Activated naive CD4-positive, alpha-beta T cell treated with anti-CD3 and anti-CD28 coated beads, Interleukin-2, amount 50 U/mL, for 72 hours (primary cell): ENCODE results near the gene DUS3L. TPM values are rescaled to one million over a fixed set of nuclear protein-coding genes. Genes with fewer than 3 reads are reported as not detected.
A peak's percentile ranks its signal among the peaks of the same experiment; 100 is the strongest.

Experiments
- ATAC-seq, 2 donors: fragments of 150-1000 bp; cut with Tn5 transposase; 2 replicates each; pipeline ENCODE4 v1.10.0; 2021; ENCODE audit warnings: mild to moderate bottlenecking in 2 of 2, moderate library complexity in 2 of 2
- DNase-seq, 2 donors: peaks; one replicate each; pipeline ENCODE4 v3.0.0; 2021 to 2022; ENCODE audit warnings: low spot score in 2 of 2
- H3K27ac Mint-ChIP-seq, 2 donors: one replicate each; pipeline ENCODE4 v1.8.0; 2022; ENCODE audit warnings: mild to moderate bottlenecking in 2 of 2, mixed read lengths in 2 of 2
- H3K36me3 Mint-ChIP-seq, 2 donors: one replicate each; pipeline ENCODE4 v1.8.0; 2022; ENCODE audit warnings: mixed read lengths in 2 of 2
- H3K9me3 Mint-ChIP-seq, 2 donors: one replicate each; pipeline ENCODE4 v1.8.0; 2022; ENCODE audit warnings: mixed read lengths in 2 of 2
- total RNA-seq, 2 donors: library from RNA; stranded (reverse); gene quantifications; one replicate each; pipeline ENCODE4 v1.2.3, GENCODE V29; 2022

Gene DUS3L
- total RNA-seq, 2 donors from 2014 or later, result 47.2 to 56.3 TPM

DNA sequence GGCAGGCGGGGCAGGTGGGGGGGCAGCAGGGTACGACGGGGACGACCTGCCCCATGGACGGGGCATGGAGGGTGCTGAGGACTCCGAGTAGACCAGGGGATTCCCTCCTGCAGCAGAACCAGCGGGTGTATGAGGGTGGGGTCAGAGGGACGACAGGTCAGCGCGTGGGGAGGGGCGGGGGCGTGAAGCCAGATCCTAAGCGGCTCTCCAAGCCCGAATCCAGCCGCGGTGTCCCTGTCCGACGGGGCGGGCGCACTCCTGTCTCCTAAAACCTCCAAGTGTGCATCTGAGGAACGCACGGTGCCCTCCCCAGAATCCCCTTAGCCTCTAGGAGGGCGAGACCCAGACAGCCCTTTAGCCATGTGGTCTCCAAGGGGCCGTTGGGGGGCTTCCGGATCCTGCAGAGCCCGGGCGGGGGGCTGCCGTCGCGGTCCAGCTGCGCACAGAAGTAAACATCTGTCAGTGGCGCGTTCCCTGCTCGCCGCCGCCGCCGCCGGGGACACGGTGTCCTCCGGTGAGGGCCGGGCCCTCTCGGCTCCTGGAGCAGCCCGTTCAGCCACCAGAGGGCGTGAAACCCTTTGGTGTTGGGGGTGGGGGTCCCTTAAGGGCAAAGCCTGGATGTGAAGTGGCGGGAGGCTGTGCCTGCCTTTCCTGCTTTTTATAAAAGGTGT is 14.6 kb upstream of the DUS3L start:
- Mint-ChIP-seq H3K27ac (no peak overlapping the region), H3K9me3 (no peaks in the 10 kb centered on the region), H3K36me3 (no peaks in the 10 kb centered on the region)
- DNase-seq (peak in 1 of 2 donors; percentile 80), ATAC-seq (peak in 1 of 2 donors; percentile 30)

DNA sequence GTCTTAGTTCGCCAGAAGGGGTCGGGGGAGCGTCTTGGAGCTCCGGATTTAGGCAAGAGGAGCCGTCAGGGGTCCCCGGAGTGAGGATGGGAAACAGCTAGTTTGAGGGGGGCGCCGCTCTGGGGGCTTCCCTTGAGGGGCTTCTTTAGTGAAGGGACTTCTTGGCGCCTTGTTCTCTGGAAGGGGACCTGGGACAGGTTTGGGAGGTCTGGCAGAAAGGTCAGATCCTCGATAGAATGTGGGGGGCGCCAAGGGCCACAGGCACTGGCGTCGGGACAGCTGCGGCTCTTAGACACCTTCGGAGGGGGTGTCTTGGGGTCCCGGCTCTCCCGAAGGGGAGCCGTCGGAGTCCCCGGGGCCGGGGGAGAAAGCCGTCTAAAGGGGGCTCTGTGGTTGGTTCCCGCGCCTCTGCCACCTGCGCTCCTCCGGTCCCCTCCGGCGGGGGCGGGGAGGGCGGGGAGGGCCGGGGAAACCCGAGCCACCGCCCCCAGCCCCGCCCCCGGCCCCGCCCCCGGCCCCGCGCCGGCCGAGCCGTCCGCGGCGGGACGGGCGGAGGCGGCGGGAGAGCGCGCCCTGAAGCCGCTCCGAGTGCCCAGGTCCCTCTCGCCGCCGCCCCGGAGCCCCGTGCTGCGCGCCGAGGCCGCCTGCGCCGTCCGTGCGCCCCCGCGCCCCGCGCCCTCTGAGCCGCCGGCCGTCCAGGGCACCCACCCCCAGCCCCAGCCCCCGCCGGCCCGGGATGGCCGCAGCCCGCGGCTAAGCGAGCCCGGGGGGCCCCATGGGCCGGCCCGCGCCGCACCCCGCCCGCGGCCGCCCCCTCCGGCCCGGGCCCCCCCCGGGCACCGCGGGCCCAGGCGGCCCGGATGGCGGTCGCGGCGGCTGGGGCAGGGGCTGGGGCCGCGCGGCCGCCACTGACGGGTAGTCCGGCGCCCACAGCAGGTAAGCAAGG is 13.8 kb upstream of the DUS3L start, which contains the start of gene NRTN:
NRTN (plus strand) TSS at position 552 of the 946 bp plus-strand sequence. CDS start 19,099 bp downstream, outside the sequence.
- DNase-seq, result peak in 1 of 2 donors; percentile 47
- Mint-ChIP-seq H3K9me3 (no peaks in the 10 kb centered on the region), H3K27ac (peak within 1 kb of the TSS; percentile 40 to 74), H3K36me3 (no peaks in the 10 kb centered on the region)
- ATAC-seq, result peak; percentile 24 to 43

DNA sequence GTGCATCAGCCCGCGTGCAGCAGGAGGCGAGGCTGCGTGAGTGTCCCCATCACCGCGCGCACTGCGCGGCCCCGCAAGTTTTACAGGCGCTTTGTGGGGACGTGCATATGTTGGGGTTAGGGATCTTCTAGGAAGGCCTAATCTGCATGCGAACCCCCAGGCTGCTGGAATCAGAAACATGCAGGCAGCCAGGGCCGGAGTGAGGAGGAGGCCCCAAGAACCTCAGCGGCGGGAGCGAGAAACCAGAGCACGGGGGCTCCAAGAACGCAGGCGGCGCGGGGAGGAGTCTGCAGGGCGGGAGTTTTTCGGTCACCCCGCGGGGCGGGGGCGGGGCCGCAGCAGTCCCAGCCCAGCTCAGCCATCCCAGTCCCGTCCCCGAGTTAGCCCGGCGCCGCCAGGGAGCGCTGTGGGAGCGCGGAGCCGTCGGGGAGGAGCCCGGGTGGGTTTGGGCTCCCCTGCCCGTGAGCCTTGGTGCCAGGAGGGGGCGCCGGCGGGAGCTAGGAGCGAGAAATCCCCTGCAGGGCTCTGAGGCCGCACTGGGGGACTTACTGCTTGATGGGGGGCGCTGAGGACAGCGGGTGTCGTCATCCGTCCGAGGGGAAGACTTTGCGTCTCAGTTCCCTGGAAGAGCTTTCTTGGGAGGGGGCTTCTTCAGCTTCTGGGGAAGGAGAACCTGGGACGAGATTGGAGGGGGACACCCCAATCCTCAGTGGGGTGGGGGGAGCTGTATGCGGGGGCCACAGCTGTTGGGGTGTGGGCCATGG is 13.0 kb upstream of the DUS3L start:
- ATAC-seq (peak; percentile 93 to 94), DNase-seq (peak; percentile 94 to 100)
- no peaks in the 10 kb centered on the region for H3K9me3 Mint-ChIP-seq
- H3K27ac Mint-ChIP-seq, result peak overlapping the region; percentile 40 to 74
- no peaks in the 10 kb centered on the region for H3K36me3 Mint-ChIP-seq

GRCh38 chr19:5803441-5803751 is 12.4 kb upstream of the DUS3L start:
- DNase-seq (no peak), ATAC-seq (peak in 1 of 2 donors; percentile 10)
- H3K9me3 Mint-ChIP-seq, result no peaks in the 10 kb centered on the region
- no peaks in the 10 kb centered on the region for H3K36me3 Mint-ChIP-seq
- no peak overlapping the region for H3K27ac Mint-ChIP-seq

DNA sequence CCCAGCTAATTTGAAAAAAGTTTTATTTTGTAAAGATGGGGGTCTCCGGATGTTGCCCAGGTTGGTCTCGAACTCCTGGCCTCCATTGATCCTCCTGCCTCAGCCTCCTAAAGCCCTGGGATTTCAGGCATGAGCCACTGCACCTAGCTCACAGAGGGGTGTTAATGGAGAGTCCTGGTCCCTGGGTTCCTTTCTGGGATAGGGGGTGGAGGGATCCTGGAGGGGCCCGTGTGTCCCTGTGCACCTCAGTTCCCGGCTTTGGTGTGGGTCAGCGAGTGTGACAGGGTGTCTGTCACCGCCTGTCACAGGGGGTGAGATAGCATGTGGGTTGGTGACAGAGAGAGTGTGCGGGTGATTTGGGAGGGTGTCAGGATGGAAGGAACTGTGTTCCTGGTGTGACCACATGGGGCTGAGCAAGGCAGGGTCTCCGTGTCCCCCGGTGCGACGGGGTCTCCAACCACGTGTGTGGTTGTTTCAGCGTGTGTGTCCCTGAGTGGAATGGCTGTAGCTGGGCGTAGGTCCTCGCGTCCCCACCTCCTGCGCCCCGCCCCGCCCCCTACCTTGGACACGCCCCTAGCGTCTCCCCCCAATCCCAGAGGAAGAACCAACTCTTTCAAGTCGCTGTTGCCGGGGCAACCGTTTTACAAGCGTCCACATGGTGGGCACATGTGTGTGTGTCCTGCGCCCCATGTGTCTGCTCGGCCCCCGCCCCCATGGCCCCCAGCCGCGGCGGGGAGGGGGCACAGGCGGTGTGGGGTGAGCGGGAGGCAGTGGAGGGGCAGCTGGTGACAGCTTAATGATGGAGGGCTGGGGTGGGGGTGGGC is 11.0 kb upstream of the DUS3L start:
- no peaks in the 10 kb centered on the region for H3K36me3 Mint-ChIP-seq
- H3K27ac Mint-ChIP-seq, result no peak overlapping the region
- no peaks in the 10 kb centered on the region for H3K9me3 Mint-ChIP-seq
- ATAC-seq (no peak), DNase-seq (no peak)

DNA sequence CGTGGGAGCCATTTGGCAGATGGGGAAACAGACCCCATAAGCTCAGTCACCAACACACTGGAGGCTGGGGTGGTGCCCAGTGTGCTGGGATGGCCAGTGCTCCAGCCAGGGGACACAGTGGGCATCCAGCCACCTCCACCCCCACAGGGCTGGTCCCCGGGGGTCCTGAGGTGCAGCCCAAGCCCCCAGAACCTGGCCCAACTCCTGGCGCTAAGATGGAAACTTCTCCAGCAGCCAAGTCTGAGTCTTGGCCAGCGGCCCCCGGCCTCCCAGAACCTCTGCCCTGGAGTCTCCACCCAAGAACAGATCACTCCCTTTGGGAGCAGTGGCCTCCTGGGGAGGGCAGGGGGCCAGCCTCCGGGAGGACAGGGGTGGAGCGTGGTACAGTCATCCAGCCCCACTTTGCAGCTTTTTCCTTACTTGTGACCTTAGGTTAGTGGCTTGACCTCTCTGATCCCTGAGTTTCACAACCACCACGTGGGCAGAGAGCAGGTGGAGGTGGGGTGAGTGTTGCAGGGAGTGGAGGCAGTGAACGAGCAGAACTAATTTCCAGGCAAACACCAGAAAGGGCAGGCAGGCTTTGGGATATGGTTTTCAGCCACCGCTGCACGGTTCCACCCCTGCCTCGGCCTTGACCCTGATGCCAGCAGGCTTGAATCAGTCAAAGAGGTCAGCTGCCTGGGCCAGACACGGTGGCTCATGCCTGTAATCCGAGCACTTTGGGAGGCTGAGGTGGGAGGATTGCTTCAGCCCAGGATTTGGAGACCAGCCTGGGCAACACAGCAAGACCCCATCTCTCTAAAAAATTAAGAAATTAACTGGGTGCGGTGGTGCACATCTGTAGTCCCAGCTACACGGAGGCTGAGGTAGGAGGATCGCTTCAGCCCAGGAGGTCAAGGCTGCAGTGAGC is 9.7 kb upstream of the DUS3L start:
- DNase-seq (no peak), ATAC-seq (no peak)
- H3K9me3 Mint-ChIP-seq, result no peaks in the 10 kb centered on the region
- no peaks in the 10 kb centered on the region for H3K36me3 Mint-ChIP-seq
- no peak overlapping the region for H3K27ac Mint-ChIP-seq

DNA sequence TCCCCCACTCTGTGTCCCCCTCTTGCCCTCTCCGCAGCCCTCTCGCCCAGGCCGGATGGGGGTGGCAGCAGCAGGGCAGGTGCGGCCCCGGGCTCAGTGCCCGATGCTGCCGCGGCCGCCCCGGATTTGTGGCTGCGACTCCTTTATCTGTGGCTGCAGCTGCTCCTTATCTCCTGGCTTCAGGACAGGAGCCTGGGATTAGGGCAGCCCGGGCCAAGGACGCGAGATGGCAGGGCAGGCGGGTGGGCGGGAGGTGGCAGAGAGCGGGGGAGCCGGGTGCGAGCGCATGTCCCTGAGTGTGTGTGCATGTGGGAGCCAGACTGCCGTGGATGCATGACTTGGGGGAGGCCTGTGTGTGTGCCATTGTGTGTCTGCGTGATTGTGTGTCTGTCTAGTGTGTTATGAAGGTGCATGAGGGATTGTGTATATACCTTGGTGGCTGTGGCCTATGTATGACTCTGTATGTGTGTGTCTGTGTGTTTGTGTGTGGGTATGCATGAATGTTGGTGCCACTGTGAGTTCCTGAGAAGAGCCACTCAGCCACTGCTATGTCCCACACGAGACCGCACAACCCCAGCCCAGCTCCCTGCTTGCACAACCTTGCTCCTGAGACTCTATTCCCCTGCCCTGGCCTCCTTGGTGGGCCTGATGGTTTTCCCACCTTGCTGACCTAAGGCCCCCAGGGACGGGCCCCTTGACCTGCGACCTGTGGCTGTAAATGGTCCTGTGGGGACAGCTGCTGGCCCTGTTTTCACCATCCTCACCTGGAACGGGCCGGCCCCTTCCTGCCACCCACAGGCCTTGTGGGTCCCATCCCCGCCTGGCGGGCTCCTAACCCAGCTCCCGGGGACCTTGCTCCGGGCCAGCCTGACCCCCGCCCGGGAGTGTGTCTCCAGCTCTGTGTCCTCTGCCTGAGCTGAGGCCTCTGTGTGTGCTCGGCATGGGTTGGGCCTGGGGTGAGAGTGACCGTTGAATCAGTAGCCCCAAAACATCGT is 8.6 kb upstream of the DUS3L start:
- H3K27ac Mint-ChIP-seq, result no peak overlapping the region
- H3K9me3 Mint-ChIP-seq, result no peaks in the 10 kb centered on the region
- H3K36me3 Mint-ChIP-seq, result no peaks in the 10 kb centered on the region
- ATAC-seq (no peak), DNase-seq (no peak)

DNA sequence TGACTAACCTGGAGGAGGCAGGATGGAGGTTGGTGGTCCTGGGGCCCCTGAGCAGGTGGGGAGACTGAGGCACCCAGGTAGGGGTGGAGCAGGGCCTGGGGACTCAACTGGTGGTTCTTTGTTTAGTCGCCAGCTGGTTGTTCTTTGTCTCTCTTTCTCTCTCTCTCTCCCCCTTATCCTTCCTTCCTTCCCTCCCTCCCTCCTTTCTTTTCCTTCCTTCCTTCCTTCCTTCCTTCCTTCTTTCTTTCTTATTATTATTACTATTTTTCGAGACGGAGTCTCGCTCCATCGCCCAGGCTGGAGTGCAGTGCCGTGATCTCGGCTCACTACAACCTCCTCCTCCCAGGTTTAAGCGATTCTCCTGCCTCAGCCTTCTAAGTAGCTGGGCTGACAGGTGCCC is 7.3 kb upstream of the DUS3L start:
- no peak for DNase-seq
- H3K36me3 Mint-ChIP-seq, result no peaks in the 10 kb centered on the region
- no peak overlapping the region for H3K27ac Mint-ChIP-seq
- no peaks in the 10 kb centered on the region for H3K9me3 Mint-ChIP-seq
- no peak for ATAC-seq

DNA sequence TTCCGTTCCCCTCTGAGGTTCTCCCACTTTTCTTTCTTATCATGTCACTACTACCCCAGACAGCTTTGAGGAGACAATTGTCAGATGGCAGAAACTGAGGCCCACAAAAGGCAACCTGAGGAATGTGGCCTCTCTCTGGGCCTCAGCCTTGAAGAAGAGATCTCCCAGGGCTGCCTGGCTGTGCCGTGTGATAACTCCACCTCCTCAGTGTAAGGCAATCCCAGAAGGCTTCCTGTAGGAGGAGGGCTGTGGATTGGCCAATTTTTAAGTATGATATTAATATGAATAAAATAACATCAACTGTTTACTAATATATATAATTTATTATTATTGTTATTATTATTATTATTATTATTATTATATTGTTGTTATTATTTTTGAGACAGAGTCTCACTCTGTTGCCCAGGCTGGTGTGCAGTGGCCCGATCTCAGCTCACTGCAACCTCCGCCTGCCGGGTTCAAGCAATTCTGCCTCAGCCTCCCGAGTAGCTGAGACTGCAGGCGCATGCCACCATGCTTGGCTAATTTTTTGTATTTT is 4.5 kb upstream of the DUS3L start:
- ATAC-seq, result no peak
- Mint-ChIP-seq H3K27ac (no peak overlapping the region), H3K36me3 (peaks cover 8% of the 10 kb centered on the region in 2 donors), H3K9me3 (no peaks in the 10 kb centered on the region)
- DNase-seq, result no peak

DNA sequence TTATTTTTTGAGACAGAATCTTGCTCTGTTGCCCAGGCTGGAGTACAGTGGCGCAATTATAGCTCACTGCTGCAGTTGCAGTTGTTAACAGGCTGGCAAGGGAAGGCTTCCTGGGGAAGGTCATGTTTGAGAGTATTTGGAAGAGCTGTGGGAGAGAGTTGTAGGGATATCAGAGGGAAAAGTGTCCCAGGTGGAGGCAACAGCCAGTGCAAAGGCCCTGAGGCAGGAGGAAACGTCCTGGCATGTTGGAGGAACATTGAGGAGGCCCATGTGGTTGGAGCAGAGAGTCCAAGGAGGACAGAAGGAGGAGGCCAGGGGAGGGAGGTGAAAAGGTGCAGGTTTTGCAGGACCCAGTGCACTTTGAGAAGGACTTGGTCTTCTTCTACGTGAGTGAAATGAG is 2.2 kb upstream of the DUS3L start:
- DNase-seq, result no peak
- no peak for ATAC-seq
- H3K36me3 Mint-ChIP-seq, result peaks cover 14 to 15% of the 10 kb centered on the region in 2 donors
- no peaks in the 10 kb centered on the region for H3K9me3 Mint-ChIP-seq
- H3K27ac Mint-ChIP-seq, result no peak overlapping the region

GRCh38 chr19:5792224-5792623 is 1.3 kb upstream of the DUS3L start:
- Mint-ChIP-seq H3K9me3 (no peaks in the 10 kb centered on the region), H3K27ac (no peak overlapping the region), H3K36me3 (peaks cover 14 to 15% of the 10 kb centered on the region in 2 donors)
- DNase-seq (no peak), ATAC-seq (no peak)

DNA sequence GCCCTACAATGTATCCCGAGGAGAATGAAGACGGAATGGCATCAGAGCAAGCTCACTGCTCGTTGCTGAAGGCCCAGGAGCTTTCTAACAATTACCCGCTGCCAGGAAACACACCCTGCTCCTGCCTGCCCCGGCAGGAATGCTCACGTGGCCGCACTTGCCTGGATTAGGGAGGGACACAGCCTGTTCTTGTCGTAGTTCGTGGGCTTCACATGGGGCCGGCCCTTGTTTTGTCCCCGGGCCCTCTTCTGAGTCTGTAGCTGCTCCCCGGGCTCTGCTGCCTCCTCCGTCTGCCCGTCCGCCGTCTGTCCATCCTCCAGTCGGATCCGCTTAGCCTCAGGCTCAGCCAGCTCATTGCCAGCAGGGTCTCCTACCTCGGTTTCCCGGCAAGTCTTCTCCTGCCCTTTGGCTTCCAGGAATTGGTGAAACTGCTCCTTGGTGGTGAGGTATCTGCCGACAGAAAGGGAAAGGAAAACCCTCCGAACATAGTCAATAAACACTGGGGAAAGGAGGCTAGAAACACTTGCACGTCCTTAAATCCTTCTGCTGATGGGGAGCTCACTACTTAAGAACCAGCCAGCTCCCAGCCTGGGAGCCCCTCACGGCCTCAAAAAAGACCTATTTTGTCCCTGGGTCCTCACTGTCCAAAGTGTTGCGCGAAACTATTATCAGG is 941 bp downstream of the DUS3L start:
- H3K36me3 Mint-ChIP-seq, result peaks cover 15 to 21% of the 10 kb centered on the region in 2 donors
- ATAC-seq (no peak), DNase-seq (no peak)
- H3K27ac Mint-ChIP-seq, result peak overlapping the region; percentile 97 to 100
- H3K9me3 Mint-ChIP-seq, result no peaks in the 10 kb centered on the region

DNA sequence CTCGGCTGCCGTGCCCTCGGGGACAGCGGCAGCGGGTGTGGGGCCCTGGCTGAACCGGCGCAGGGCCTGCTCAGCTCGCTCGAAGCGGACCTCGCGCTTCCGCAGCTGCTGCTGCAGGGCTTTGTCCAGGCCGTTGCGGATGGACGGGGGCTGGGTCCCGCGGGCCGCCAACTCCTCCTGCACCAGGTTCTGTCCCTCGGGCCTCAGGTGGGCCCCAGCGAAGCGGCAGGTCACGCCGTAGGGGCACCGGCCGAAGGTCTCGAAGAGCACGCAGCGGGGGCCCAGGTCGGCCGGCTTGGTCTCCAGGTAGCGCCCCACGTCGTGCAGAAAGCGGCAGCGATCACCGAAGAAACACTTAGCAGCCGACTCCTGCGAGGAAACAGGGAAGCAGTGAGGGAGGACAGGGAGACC is 1.6 kb downstream of the DUS3L start:
- peaks cover 15 to 21% of the 10 kb centered on the region in 2 donors for H3K36me3 Mint-ChIP-seq
- peak overlapping the region in 1 of 2 donors; percentile 97 for H3K27ac Mint-ChIP-seq
- DNase-seq (no peak), ATAC-seq (no peak)
- H3K9me3 Mint-ChIP-seq, result no peaks in the 10 kb centered on the region

DNA sequence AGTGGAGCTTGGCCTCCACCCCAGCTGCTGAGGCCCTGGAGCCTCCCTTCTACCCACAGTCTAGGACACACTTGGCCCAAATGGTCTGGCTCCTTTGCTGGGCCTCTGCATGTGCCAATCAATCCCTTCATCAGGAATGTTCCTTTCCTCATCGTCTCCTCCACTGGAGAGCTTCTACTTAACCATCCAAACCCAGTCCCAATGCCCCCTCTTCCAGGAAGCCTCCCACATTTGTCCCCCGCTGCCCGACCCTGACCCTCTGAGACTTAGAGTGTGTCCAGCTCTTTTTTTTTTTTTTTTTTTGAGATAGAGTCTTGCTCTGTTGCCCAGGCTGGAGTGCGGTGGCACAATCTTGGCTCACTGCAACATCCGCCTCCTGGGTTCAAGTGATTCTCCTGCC is 2.5 kb downstream of the DUS3L start:
- DNase-seq (no peak), ATAC-seq (no peak)
- Mint-ChIP-seq H3K27ac (peak overlapping the region in 1 of 2 donors; percentile 3), H3K9me3 (no peaks in the 10 kb centered on the region), H3K36me3 (peaks cover 15 to 21% of the 10 kb centered on the region in 2 donors)
